GM18511 (cell line): ENCODE measurements around the gene RAP1GAP.
"Not testable (repeated sequence)": the region's sequence is repeated elsewhere in the genome, so short reads cannot be mapped to it uniquely, and the experiment has no call there.

Experiments used
- ATAC-seq: cut with Tn5 transposase; IDR thresholded peaks from one replicate; pipeline ENCODE4 v1.9.1; 2021; ENCODE audit warnings: mild to moderate bottlenecking, moderate library complexity; ENCODE audit not compliant: unreplicated experiment

RAP1GAP gene

DNA sequence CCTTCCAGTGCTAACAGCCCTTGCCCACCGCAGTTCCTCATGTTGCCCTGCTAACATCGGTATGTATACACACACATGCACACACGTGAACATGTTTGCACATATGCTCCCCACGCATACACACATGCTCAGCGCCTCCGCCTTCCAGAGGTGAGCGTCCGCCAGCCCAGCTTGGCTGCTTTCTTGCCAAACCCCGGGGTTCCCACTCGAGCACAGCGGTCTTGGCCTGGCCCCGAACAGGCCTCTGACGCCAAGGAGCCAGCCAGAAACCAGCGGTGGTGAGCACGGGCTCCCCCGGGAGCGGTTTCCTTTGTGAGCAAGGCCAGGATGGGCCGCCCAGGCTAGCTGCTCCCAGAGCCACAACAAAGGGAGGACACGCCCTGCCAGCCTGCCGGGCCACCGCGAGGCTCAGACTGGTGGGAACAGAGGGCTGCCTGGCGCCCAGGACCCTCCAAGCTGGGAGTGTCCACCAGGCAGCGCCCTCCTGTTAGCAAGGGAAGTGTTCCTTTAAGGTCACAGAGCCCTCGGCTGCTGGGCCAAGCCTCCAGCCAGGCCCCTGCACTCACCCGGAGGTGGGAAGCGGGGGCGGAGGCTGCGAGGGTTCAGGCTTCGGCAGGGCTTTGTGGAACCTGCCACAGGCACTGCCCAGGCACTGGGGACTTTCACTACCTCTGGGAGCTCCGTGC, 94.5 kb downstream of the RAP1GAP start:
- no peak for ATAC-seq

DNA sequence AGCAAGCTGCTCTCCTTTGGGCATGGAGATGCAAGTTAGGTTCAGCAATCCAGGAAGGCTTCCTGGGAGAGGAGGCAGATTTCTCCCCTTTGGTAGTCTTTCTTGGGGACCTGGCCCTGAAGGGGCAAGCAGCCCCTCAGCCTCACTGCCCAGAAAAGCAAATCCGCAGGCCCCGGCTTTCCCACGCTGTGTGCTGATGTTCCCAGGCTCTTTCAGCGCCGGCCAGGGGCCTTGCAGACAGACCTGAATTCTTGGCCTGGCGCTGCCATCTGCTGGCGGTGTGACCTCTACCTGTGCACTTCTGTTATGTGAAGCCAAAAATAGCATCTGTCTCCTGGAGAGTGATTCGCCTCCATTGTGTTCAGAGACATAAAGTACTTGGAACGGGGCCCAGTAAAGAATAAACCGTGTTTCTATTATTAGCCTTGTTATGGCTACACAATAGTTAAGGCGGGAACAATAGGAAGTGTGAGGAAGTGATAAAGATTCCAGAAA, 95.1 kb downstream of the RAP1GAP start:
- no peak for ATAC-seq

DNA sequence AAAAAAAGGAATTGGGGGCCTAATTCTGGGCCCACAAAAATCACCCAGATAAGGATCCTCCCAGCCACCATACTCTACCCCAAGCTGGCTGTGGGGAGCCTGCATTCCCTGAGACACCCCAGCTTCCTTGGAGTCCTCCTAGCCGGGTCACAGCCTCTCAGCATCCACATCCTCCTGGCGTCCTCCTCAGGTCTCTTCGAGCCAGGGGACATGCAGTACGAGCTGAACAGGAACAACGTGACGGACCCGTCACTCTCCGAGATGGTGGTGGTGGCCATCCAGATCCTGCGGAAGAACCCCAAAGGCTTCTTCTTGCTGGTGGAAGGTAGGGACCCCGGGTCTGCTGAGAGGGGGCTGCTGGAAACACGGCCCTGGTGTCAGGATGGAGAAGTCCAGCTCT, 95.7 kb downstream of the RAP1GAP start:
- ATAC-seq = no peak

DNA sequence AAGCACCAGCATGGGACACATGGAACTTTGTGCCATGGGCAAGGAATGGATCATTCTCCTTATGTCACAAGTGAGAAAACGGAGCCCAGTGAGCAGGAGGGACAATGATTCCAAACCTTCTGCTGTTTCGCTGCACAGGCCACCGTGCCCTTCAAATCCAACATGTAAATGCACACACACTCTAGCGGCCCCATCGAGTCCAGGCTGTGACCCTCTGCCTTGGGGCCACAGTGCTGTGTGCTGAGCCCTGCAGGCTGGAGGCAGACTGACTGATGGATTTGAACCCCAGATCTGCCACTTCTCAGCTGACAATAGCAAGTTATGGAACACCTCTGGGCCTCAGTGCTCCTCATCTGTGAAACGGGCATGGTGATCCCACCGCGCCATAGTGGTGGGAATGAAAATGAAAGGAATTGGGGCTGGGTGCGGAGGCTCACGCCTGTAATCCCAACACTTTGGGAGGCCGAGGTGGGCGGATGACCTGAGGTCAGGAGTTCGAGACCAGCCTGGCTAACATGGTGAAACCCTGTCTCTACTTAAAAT, 96.4 kb downstream of the RAP1GAP start:
- no peak for ATAC-seq

DNA sequence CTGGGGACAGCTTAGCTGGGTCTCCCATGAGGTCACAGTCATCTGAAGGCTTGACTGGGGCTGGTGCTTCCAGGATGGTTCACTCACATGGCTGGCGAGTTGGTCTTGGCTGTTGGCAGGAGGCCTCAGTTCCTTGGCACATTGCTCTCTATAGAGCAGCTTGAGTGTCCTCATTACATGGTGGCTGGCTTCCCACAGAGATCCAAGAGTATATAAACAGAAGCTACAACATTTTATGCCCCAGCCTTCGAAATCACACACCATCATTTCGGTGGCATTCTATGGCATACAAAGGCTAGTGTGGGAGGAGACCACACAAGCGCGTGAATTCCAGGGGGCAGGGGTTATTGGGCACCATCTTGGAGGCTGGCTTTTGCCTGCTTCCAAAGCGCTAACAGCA, 96.9 kb downstream of the RAP1GAP start:
- no peak for ATAC-seq

DNA sequence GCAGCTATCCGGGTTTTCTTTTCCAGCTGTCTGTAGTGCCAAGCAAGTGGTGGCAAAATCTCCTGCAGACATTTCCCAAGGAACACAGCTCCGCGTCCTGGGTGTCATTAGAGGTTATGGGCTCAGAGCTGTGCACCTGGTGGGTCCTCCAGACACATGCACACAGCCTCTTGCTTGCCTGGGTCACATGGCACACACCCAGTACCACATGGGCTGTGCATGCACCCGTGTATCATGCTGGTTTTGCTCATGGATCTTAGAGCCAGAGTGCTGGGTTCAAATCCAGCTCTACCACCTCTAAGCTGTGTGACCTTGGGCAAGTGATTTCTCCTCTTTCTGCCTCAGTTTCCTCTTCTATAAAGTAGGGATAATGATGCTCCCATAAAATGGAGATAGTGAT, 98.3 kb downstream of the RAP1GAP start:
- no peak for ATAC-seq

DNA sequence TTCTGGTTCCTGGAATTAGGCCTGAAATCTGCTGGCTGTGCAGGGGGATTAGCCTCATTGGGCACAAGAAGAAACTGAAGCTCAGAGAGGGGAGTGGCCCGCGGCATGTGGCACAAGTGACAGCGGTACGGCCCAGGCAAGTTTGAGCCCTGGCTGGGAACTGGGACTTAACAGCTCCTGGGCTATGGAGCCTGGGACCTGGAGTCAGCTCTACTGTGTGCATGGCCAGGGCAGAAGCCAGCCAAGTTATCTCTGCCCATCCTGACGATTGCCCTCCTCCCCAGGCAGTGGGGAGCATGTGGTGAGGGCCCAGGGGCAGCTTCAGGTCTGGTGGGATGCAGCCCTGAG, 98.7 kb downstream of the RAP1GAP start:
- no peak for ATAC-seq

DNA sequence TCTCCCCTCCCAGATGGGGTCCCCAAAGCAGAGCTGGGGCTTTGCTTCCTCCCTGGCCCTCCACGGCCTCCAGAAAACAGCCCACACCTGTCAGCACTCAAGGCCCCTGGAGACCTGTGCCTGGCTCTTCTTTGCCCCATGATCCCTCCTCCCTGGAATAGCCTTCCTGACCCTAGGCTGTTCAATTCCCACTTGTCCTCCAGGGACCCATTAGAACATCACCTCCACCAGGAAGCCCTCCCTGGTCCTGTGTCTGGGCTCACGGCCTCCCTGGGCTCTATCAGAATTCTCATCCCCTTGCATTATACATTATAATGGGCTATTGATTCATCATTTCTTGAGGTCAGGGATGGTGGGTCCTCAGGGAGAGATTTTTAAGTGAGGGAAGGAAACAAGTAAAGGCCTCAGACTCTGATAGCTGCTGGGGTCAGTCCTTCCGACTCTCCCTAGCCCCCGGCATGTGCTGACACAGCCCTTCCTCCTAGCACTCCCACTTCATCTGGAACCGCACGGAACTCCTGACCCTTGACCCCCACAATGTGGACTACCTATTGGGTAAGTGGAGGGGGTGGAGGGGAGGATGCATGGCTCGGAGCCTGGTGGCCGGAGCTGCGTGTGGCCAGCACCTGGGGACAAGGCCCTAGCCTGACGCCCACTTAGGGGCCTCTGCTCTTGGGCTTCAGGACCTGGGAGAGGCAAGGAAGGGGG, 99.2 kb downstream of the RAP1GAP start:
- ATAC-seq = no peak

DNA sequence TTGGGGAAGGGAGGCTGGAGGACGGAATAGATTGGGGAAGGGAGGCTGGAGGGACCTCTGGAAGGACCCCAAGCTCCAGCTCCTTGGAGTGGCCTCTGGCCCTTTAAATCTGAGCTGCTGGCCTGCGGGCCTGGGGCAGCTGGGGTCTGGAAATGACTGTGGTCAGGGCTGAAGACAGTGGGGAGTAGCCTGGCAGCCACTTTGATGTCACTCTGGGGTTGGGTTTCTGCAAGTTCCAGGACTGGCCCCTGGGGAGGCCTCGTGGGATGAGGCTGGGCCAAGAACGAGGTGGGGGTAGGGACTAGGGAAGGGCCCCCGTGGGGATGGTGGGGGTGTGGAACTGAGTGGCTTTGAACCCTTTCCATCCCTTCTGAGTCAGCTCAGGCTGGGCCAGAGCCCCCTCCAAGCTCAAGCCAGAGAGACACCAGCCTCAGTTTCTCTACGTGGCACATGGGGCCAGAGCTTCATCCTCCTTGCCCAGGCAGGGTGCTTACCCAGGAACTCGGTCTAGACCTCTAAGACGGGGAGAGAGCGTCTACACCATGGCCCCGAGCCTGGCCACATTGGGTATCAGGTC, 100.3 kb downstream of the RAP1GAP start:
- no peak for ATAC-seq

DNA sequence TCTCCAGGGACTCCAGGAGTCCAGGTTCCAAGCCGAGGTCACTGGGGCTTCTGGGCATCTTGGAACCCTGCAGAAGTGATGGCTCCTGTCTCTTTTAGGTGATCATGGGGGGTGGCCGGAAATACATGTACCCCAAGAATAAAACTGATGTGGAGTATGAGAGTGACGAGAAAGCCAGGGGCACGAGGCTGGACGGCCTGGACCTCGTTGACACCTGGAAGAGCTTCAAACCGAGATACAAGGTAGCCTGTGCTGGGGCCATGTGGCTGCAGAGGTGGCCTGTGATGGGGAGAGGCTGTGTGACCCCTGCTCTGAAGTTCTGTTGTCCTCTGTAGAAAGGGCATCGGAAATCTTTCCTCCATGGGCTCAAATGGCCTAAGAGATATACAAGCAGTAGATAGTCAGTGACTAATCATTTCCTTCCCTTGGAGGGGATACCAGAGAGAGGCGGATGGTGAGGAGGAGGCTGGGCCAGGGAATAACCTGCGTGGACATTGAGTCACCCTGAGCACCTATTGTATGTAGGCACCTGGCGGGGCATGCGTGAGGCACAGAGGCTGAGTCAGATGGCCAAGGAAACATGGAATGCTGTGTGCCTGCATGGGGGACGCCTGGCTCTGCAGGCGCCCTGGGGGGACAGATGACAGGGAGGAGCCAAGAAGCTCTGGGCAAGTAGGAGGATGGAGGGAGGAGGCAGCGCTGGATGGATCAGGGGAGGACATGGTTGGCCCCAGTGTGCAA, 101.0 kb downstream of the RAP1GAP start:
- ATAC-seq = no peak

DNA sequence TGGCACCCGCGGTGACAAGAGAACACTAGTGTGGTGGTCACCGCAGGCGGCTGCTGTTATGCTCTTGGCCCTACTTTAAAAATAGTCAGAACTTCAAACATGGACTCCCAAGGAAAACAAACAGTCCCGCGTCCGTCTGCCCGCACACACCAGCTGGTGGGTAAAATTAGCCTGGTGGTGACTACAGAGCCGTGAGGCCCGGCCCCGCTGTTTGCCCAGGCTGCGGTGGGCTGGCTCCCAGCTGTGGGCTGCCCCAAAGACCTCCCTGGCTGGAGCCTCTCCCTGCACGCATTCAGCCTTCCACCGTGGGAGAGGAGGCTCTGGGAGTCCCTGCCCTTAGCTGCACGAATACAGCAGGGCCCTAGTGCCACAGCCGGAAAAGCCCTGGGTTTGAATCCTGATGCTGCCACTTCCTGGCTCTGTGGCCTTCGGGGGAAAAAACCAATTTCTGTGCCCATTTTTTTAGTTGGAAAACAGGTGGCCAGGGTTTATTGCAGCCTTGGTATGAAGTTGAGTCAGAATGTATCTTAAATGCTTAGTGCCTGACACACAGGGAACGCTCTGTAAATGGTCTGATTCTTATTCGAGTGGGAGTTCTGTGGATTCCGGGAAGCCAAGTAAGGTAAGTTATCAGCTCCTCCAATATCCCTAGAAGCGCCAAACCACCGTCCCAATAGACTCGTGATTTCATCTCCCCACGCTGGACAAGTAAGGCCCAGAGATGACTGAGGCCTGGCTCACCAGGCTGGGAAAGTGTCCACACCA, 101.7 kb downstream of the RAP1GAP start:
- ATAC-seq = no peak

DNA sequence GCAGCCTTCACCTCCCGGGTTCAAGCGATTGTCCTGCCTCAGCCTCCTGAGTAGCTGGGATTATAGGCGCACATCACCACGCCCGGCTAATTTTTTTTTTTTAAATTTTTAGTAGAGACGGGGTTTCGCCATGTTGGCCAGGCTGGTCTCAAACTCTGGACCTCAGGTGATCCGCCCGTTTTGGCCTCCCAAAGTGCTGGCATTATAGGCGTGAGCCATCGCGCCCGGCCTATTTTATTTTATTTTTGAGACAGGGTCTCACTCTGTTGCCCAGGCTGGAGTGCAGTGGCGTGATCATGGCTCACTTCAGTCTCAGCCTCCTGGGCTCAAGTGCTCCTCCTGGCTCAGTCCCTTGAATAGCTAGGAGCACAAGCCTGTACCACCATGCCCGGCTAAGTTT, 102.8 kb downstream of the RAP1GAP start:
- not testable (repeated sequence) for ATAC-seq

DNA sequence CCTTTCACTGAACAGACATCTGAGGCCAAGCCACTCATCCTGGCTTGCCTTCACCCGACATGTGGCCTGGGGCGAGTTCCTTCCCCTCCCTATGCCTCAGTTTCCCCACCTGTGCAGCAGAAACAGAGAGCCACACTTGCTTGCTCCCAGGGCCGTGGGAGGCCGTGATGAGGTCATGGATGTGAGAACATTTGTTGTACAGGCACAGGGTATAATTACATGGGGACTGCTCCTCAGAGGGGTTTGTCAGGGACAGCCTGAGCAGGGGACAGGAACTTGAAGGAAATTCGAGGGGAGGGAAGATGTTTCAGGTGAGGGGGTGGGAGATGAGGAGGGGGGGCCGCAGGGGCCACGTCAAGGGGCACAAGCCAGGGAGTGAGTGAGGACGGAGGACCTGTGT, 103.9 kb downstream of the RAP1GAP start:
- ATAC-seq = no peak

DNA sequence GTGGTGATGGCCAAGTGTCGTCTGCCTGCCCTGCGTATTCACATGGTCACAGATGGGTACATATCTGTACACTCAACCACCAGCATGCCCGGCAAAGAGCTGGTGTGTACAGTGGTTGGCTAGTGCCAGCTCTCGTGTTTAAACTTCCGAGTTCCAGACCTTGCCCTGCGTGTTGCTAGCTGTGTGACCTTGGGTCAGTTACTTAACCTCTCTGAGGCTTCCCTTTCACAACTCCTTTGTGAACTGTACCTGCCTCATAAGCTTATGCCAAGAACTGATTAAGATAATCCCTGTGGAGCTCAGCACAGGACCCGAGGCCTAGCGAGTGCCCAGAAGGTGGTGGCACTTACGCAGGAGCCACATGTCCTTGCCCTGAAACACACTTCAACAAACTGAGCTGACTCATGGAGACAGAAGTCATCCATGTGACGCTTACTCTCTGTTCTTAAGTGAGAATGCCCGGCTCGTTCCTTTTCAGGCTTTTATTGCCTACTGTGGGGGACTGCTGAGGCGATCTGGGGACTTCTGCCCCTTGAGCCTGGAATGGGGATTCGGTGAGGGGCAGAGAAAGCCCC, 104.5 kb downstream of the RAP1GAP start:
- ATAC-seq = no peak

DNA sequence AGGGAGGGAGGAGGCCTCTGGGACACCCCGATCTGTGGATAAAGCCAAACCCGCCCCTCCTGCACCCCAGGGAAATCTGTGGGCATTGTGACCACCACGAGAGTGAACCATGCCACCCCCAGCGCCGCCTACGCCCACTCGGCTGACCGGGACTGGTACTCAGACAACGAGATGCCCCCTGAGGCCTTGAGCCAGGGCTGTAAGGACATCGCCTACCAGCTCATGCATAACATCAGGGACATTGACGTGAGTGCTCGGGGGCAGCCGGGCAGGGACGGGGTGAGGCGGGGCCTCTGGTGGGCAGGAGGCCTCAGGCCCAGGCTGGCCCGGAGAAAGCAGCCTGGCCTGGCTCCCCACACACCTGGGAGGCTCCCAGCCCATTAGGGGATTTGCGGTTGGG, 105.2 kb downstream of the RAP1GAP start:
- no peak for ATAC-seq

DNA sequence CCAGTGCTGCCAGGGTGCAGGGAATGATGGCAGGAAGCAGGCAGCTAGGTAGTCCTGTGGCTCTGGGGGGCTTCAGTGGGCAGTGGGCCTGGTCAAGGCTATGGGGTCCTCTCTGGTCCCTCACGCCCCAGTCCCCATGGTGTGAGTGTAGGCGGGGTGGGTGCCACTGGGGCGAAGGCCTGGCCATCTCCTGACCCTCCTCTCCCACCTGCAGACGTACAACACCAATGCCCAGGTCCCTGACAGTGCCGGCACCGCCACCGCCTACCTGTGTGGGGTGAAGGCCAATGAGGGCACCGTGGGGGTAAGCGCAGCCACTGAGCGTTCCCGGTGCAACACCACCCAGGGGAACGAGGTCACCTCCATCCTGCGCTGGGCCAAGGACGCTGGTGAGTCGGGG, 106.3 kb downstream of the RAP1GAP start:
- no peak for ATAC-seq

DNA sequence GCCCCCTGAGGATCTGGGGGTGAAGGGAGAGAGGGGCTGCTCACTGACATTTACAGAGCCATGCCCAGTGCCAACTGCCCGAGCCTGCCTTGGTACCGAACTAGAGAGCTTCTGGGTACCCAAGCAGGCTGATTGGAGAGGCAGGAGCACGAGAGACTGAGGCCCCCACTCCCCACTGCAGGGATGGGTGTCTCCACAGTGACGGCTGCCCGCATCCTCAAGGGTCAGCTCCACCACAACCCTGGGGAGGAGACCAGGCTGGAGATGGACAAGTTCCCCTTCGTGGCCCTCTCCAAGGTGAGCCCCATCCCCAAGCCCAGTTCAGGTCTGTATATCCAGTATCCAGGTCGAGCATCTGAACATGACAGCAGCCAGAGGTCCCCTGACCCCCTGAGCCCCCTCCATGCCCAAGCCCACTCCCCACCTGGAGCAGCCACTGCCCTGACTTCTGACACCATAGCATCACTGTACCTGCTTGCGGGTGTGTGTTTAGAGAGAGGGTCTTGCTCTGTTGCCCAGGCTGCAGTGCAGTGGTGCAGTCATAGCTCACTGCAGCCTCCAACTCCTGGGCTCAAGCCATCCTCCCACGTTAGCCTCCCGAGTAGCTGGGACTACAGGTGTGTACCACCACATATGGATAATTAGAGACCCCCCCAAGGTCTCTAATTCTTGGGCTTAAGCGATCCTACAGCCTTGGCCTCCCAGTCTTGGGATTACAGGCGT, 108.1 kb downstream of the RAP1GAP start:
- no peak for ATAC-seq

DNA sequence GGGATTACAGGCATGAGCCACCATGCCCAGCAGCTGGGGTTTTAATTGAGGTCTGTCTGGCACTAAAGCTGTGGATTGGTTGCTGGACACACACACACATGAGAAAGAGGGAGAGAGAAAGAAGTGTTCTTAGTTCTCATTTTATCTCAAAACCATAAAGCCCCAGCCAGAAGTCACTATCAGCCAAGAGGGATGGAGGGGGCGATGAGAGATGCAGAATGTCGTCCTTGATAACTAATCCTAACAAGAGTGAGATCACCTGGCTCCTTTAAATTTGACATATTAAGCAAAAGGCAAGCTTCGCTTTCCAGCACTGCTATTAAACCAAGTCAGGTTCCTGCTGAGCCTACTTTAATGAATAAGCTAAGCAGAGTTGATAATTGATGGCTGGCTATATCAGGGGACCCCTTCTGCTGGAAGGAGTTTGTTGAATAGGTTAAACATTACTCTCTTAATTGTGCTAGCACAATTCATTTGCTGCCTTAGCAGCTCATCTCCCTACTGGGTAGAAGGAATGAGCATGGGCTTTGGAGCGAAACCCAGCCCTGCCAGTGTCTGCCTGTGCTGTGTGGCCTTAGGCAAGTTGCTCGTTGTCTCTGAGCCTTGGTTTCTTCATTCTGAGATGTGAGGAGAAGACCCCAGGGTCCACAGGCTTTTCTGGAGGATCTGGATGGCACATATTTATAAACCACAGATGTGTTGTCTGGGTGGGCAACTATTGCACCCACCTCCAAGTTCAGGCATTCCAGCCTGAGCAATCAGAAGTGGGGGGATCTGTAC, 109.2 kb downstream of the RAP1GAP start:
- no peak for ATAC-seq
